Fibroblast of lung (primary cell): ENCODE measurements around the gene CHD5.

Source experiments
- CTCF ChIP-seq, 2 donors: IDR thresholded peaks in 1 of 2; conservative IDR thresholded peaks in 1 of 2; 1 replicate in 1 of 2; 2 replicates in 1 of 2; pipeline ENCODE4 v1.5.1; 2011 to 2012; ENCODE audit warnings: low read length in 2 of 2, control low read depth in 1 of 2, inconsistent platforms in 1 of 2, low read depth in 1 of 2, mild to moderate bottlenecking in 1 of 2
- EZH2 ChIP-seq: IDR thresholded peaks from 2 replicates; pipeline ENCODE4 v1.5.1; 2012; ENCODE audit warnings: low read length, control low read depth, mild to moderate bottlenecking; ENCODE audit errors: missing control alignments

- TF ChIP-seq CTCF (conservative IDR thresholded peaks at IDR 0.05 in 1 of 2, IDR thresholded peaks at IDR 0.05 in 1 of 2; ENCODE audit: low read depth in 1 of 2, low read length in 2 of 2) (no peak), EZH2 (no peak)
Measured at GRCh38 chr1:6098303-6099215, 81.6 kb downstream of the CHD5 start.
